ENCODE data around the gene DCLK1.
"Not testable (repeated sequence)": the region's sequence is repeated elsewhere in the genome, so short reads cannot be mapped to it uniquely, and the experiment has no call there.

The DCLK1 gene

GRCh38 chr13:35983206-35983605 lies 148.0 kb downstream of the DCLK1 start:
- no peak for DNase-seq

GRCh38 chr13:35979361-35979951 lies 151.7 kb downstream of the DCLK1 start:
- peak; percentile 90 for DNase-seq

- DNase-seq, result peak; percentile 69
Measured at GRCh38 chr13:35978607-35979316, 152.4 kb downstream of the DCLK1 start.

GRCh38 chr13:35977060-35977459 lies 154.1 kb downstream of the DCLK1 start:
- no peak for DNase-seq

GRCh38 chr13:35976126-35976525 lies 155.1 kb downstream of the DCLK1 start:
- DNase-seq, result no peak

- not testable (repeated sequence) for DNase-seq
Measured at GRCh38 chr13:35966951-35967350, 164.2 kb downstream of the DCLK1 start.

- no peak for DNase-seq
Measured at GRCh38 chr13:35966024-35966423, 165.2 kb downstream of the DCLK1 start.

GRCh38 chr13:35965226-35965927 lies 165.8 kb downstream of the DCLK1 start:
- DNase-seq, result no peak

GRCh38 chr13:35964863-35965180 lies 166.4 kb downstream of the DCLK1 start:
- DNase-seq, result no peak

GRCh38 chr13:35964011-35964862 lies 166.9 kb downstream of the DCLK1 start:
- no peak for DNase-seq

GRCh38 chr13:35961461-35962220 lies 169.5 kb downstream of the DCLK1 start:
- no peak for DNase-seq

- no peak for DNase-seq
Measured at GRCh38 chr13:35961002-35961401, 170.2 kb downstream of the DCLK1 start.

GRCh38 chr13:35957996-35958395 lies 173.2 kb downstream of the DCLK1 start:
- DNase-seq, result peak; percentile 30

GRCh38 chr13:35957241-35957731 lies 173.9 kb downstream of the DCLK1 start:
- no peak for DNase-seq

GRCh38 chr13:35956074-35956473 lies 175.1 kb downstream of the DCLK1 start:
- no peak for DNase-seq

GRCh38 chr13:35954207-35954560 lies 177.0 kb downstream of the DCLK1 start:
- peak; percentile 53 for DNase-seq

GRCh38 chr13:35953537-35954206 lies 177.5 kb downstream of the DCLK1 start:
- peak; percentile 94 for DNase-seq

GRCh38 chr13:35947315-35947714 lies 183.9 kb downstream of the DCLK1 start:
- DNase-seq, result no peak

- DNase-seq, result no peak
Measured at GRCh38 chr13:35945368-35945767, 185.8 kb downstream of the DCLK1 start.

- no peak for DNase-seq
Measured at GRCh38 chr13:35941374-35941773, 189.8 kb downstream of the DCLK1 start.

- DNase-seq, result no peak
Measured at GRCh38 chr13:35940734-35941133, 190.4 kb downstream of the DCLK1 start.

All from femur (tissue), 1 donor.